Type B pancreatic cell (in vitro differentiated cells): ENCODE measurements around the gene FARSA. TPM values are rescaled to one million over a fixed set of nuclear protein-coding genes. Genes with fewer than 3 reads are reported as not detected.

Experiments
- DNase-seq: peaks from one replicate; pipeline ENCODE4 v3.0.0; 2021; ENCODE audit warnings: mixed read lengths; ENCODE audit not compliant: unreplicated experiment; ENCODE audit errors: extremely low spot score
- H3K27ac Mint-ChIP-seq: 2 replicates; pipeline ENCODE4 v1.8.0; 2021; ENCODE audit warnings: mild to moderate bottlenecking, mixed read lengths
- H3K27me3 Mint-ChIP-seq: 2 replicates; pipeline ENCODE4 v1.8.0; 2021; ENCODE audit warnings: mixed read lengths
- H3K36me3 Mint-ChIP-seq: 2 replicates; pipeline ENCODE4 v1.8.0; 2021; ENCODE audit warnings: mixed read lengths
- H3K4me1 Mint-ChIP-seq: one replicate; pipeline ENCODE4 v1.8.0; 2021; ENCODE audit warnings: mixed read lengths; ENCODE audit not compliant: unreplicated experiment
- H3K4me3 Mint-ChIP-seq: 2 replicates; pipeline ENCODE4 v1.8.0; 2021; ENCODE audit warnings: mild to moderate bottlenecking, mixed read lengths
- H3K9me3 Mint-ChIP-seq: 2 replicates; pipeline ENCODE4 v1.8.0; 2021; ENCODE audit warnings: mixed read lengths
- CTCF ChIP-seq: fragments of 200-600 bp; sonication (generic); conservative IDR thresholded peaks from 2 replicates; pipeline ENCODE4 v1.5.0; 2021; ENCODE audit warnings: antibody characterized with exemption, mild to moderate bottlenecking
- total RNA-seq: library from RNA; stranded (reverse); gene quantifications from 2 replicates; pipeline ENCODE4 v1.2.1, GENCODE V29; 2021; ENCODE audit warnings: low replicate concordance

Gene FARSA
- total RNA-seq, 1 donor from 2014 or later, result 68.5 TPM

GRCh38 chr19:12907166-12907565 lies 26.3 kb downstream of the FARSA start:
- no peak for DNase-seq
- Mint-ChIP-seq H3K9me3 (no peaks in the 10 kb centered on the region), H3K27ac (no peak overlapping the region), H3K4me3 (no peak overlapping the region), H3K36me3 (no peaks in the 10 kb centered on the region), H3K4me1 (peaks cover under 1% of the 10 kb centered on the region), H3K27me3 (no peaks in the 10 kb centered on the region)
- no peak for TF ChIP-seq CTCF

GRCh38 chr19:12899891-12900518 lies 33.5 kb downstream of the FARSA start:
- H3K4me1 Mint-ChIP-seq, result no peaks in the 10 kb centered on the region
- DNase-seq, result no peak
- no peaks in the 10 kb centered on the region for H3K27me3 Mint-ChIP-seq
- peaks cover under 1% of the 10 kb centered on the region for H3K36me3 Mint-ChIP-seq
- H3K9me3 Mint-ChIP-seq, result no peaks in the 10 kb centered on the region
- H3K4me3 Mint-ChIP-seq, result no peak overlapping the region
- H3K27ac Mint-ChIP-seq, result no peak overlapping the region
- TF ChIP-seq CTCF, result no peak

- DNase-seq, result no peak
- H3K27ac Mint-ChIP-seq, result no peak overlapping the region
- TF ChIP-seq CTCF, result no peak
These were observed 37.1 kb downstream of the FARSA start for GRCh38 chr19:12896460-12896859.

GRCh38 chr19:12893582-12893981 lies 39.9 kb downstream of the FARSA start:
- no peaks in the 10 kb centered on the region for H3K9me3 Mint-ChIP-seq
- peaks cover 9% of the 10 kb centered on the region for H3K4me1 Mint-ChIP-seq
- peaks cover 5% of the 10 kb centered on the region for H3K36me3 Mint-ChIP-seq
- no peak for TF ChIP-seq CTCF
- peak overlapping the region; percentile 62 for H3K4me3 Mint-ChIP-seq
- no peak overlapping the region for H3K27ac Mint-ChIP-seq
- DNase-seq, result no peak
- H3K27me3 Mint-ChIP-seq, result no peaks in the 10 kb centered on the region

More at GRCh38 chr19:12896460-12896859, 37.1 kb downstream of the FARSA start:
- no peaks in the 10 kb centered on the region for H3K4me1 Mint-ChIP-seq
- no peaks in the 10 kb centered on the region for H3K27me3 Mint-ChIP-seq
- H3K4me3 Mint-ChIP-seq, result no peak overlapping the region
- H3K36me3 Mint-ChIP-seq, result peaks cover 5% of the 10 kb centered on the region
- no peaks in the 10 kb centered on the region for H3K9me3 Mint-ChIP-seq

GRCh38 chr19:12891553-12892021 lies 41.9 kb downstream of the FARSA start:
- Mint-ChIP-seq H3K4me1 (peaks cover 9% of the 10 kb centered on the region), H3K9me3 (no peaks in the 10 kb centered on the region), H3K36me3 (peaks cover 5% of the 10 kb centered on the region), H3K4me3 (peak overlapping the region; percentile 99), H3K27me3 (peaks cover 15% of the 10 kb centered on the region), H3K27ac (peak overlapping the region; percentile 92)
- no peak for TF ChIP-seq CTCF
- DNase-seq, result no peak
